Measurements from ENCODE around the gene SDHAF3.

GRCh38 chr7:97187067-97187466 is 69.6 kb downstream of the SDHAF3 start:
- TF ChIP-seq CTCF (IDR thresholded peaks at IDR 0.05) (no peak), POLR2A (IDR thresholded peaks at IDR 0.05) (no peak)
